GM18498 (cell line): Measurements from ENCODE around the gene PSMB8.
A peak's percentile ranks its signal among the peaks of the same experiment; 100 is the strongest.

ENCODE experiments used
- ATAC-seq: cut with Tn5 transposase; IDR thresholded peaks from one replicate; pipeline ENCODE4 v1.9.1; 2021; ENCODE audit warnings: mild to moderate bottlenecking, moderate library complexity; ENCODE audit not compliant: unreplicated experiment

Gene PSMB8

GRCh38 chr6:32857156-32857891 is 13.5 kb upstream of the PSMB8 start:
- no peak for ATAC-seq

GRCh38 chr6:32855467-32856174 is 11.8 kb upstream of the PSMB8 start:
- ATAC-seq, result no peak

DNA sequence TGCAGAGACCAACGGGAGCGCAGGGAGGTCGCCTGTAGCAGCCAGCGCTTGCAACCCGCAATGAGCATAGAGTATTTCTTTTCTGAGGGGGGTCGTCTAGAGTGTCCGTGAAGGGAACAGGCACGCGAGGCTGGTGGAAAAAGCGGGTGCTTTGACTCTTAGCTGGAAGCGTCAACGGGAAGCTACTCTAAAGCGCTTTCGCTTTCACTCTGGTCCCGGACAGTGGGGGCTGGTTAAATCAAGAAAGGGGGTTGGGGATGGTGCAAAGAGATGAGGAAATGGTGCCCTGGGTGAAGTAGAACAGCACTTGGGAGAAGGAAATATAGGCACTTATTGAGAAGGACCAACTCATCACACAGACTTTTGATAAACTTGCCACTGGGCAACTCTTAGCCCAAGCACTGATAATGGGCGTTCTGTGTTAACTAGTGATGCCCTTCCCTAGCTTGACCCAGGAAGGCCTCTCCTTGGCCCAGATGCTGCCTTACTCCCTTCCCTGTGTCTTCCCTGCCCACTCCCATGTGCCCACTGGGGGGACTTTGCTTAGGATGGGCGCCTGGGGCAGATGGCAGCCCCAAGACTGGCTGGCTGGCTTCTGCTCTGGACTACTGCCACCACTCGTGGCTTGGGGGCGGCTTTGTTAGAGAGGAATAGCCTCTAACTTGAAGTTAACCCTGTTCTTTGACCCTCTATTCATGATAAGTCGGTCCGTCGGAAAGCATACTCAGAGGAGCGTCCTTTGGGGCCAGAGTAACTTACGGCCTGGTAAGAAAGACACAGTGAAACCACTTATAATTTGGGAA is 10.7 kb upstream of the PSMB8 start:
- ATAC-seq, result peak; percentile 18

- ATAC-seq, result peak; percentile 81
Observed at GRCh38 chr6:32853541-32854375, 9.9 kb upstream of the PSMB8 start, which contains the start of the genes PSMB9 and TAP1. Gene PSMB9, plus strand, starts transcription at chr6:32854192. Its CDS starts 38 bp downstream, at chr6:32854230. Gene TAP1, minus strand, starts transcription at chr6:32853704. Its CDS starts 68 bp downstream, at chr6:32853636.

GRCh38 chr6:32852844-32853540 is 9.1 kb upstream of the PSMB8 start:
- peak; percentile 16 for ATAC-seq

DNA sequence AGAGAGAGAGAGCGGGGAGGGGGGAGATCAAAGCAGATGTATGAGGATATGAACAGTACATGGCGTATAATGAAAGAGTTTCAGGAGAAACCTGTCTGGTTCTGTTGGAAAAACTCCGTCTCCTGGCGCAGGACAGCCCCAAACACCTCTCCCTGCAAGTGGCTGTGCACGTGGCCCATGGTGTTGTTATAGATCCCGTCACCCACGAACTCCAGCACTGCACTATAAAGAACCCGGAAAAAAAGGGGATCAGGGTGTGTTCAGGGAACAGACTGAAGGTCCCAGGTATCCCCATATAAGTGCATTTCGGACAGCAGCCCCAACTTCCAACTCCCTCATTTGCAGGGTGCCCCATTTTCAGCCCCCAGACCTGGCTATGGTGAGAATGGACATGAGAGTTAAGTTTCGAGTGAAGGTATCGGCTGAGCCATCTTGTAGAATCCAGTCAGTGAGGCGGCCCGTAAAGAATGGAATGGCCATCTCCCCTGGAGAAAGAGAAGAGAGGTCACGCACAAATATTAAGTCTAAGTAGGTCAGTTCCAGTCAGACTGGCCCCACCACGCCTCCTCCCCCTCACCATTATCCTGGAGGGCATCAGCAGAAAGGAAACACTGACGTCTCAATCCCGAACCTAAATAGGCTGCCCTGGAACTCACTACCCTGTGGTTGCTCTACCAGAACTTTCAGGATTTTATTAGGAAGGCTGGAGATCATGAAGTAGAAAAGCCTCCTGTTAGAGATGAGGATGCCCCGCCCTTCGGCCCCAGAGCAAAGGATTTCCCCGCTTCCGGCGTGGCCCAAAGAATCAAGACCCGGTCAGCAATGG is 8.4 kb upstream of the PSMB8 start:
- ATAC-seq, result no peak

GRCh38 chr6:32851025-32851424 is 7.2 kb upstream of the PSMB8 start:
- ATAC-seq, result no peak

- no peak for ATAC-seq
Observed at GRCh38 chr6:32849126-32849525, 5.3 kb upstream of the PSMB8 start.

GRCh38 chr6:32847795-32848194 is 3.9 kb upstream of the PSMB8 start:
- ATAC-seq, result no peak

- ATAC-seq, result no peak
Observed at GRCh38 chr6:32847004-32847403, 3.2 kb upstream of the PSMB8 start.

DNA sequence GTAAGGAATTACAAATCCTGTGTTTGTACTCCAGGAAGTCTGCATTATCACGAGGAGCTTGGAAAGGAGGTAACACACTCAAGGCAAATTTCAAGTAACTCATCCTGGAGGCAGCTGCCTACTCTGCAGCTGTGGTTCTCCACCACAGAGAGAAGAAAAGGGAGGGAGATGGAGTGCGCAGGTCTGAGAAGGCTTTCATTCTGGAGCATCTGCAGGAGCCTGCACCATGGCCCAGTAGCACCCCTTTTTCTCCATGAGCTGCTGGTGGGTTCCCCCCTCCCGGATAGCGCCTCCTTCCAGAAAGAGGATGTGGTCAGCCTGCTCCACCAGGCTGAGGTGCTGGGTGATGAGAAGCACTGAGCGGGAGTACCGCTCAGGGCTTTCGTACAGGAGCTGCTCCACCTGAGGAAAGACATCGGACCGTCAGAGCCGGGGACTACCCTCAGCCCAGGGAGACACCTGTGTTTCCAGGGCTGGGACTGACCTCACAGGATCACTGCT is 1.6 kb upstream of the PSMB8 start:
- no peak for ATAC-seq

- ATAC-seq, result no peak
Observed at GRCh38 chr6:32844839-32845383, 1.1 kb upstream of the PSMB8 start.

DNA sequence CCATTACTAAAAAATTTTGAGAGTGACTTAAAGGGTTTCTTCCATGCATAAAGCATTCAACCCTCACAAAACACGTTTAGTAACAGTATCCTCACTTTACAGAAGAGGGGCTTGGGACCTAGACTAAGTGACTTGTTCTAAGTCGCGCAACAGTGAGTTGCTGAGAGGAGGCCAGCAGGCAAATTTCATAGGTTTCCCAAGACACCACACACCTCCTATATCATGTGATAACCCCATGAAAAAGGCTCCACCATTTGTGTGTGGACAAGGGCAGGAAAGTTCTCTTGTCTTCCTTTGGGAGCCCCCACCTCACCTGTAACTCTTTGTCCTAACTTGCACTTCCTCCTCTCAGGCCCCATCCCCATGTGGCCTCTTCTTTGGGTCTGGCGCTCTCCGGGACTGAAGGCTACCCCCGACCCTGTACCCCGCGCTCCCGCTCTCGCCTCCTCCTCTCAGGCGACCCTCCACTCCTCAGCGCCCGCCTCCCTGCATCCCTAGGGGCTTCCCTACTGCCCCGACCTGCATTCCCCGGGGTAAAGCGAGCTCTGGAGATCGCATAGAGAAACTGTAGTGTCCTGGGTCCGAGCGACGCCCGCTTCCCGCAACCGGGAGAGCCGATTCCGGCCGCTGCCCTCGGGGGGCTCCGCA is 392 bp downstream of the PSMB8 start:
- ATAC-seq, result no peak

DNA sequence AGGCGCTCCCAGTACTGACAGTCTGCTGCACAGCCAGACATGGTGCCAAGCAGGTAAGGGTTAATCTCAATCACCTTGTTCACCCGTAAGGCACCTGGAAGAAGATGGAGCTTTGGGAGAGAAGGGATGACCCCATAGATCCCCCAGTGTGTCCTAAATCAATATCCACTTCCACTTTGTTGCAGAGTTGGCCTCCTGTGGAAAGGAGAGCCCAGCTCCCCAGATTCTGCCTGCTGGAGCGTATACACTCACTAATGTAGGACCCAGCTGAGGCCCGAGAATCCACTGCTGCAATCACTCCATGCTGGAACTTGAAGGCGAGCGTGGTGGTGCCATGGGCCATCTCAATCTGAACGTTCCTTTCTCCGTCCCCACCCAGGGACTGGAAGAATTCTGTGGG is 1.2 kb downstream of the PSMB8 start:
- no peak for ATAC-seq

GRCh38 chr6:32842021-32842650 is 1.7 kb downstream of the PSMB8 start:
- ATAC-seq, result no peak

DNA sequence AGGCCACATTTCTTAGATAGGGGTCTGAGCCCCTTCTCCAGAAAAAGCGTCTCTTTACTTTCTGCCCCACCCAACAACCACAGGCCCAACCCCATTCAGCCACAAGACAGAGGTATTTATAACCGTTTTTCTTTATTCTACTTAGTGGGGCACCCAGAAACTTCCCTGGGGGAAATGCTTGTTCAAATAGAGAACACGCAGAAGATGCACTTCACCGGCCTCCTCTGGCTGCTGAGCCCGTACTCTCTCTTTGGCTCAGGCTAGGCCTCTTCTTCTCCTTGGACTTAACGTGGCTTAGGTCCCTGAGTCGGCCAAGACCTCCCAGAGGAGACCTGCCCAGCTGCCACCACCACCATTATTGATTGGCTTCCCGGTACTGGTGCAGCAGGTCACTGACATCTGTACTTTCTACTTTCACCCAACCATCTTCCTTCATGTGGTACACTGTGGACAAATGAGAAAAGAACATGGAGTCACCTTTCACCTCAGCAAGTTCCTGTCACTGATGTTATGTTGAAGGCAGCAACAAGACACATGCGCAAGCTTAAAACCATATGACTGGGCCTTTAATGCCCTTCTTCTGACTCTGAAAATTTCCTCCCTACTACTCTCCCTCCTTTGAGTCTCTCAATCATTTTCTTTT is 3.1 kb downstream of the PSMB8 start:
- no peak for ATAC-seq

DNA sequence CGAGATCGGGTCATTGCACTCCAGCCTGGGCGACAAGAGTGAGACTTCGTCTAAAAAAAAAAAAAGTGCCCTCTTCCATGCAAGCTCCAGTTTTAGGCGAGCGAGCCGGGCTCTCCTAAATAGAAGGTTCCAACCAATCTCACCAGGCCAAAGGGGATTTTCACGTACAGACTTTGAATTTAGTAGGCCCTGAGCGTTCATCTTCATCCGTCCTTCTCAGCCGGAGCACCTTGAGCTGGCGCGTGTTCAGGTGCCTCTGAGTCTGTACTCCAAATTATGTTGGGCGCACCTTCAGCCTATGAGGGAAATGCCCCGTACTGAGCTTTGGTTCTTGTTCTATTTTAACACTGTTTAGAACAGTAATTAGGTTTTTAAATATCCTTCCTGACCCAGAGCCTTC is 4.5 kb downstream of the PSMB8 start:
- ATAC-seq, result no peak
